Endothelial cell of umbilical vein (primary cell): ENCODE results near the gene TTC13. TPM values are rescaled to one million over a fixed set of nuclear protein-coding genes. Genes with fewer than 3 reads are reported as not detected.

Experiments
- BruUV-seq: library from RNA; stranded (reverse); fragments of 400-500 nt; replicated peaks from 2 replicates; lab custom pipeline; 2021; lab: Mats Ljungman, UMichigan
- CTCF ChIA-PET: fragments of 300-600, 350-600 bp; sonication (Branson Sonifier 250); formaldehyde crosslinking; loops from one replicate; lab custom pipeline; 2021; ENCODE audit warnings: antibody characterized with exemption, inconsistent platforms; lab: Charles Lee
- POLR2A ChIA-PET: fragments of 300-600, 350-600 bp; sonication (Branson Sonifier 250); formaldehyde crosslinking; loops from one replicate; lab custom pipeline; 2021; ENCODE audit warnings: antibody characterized with exemption, inconsistent platforms; lab: Charles Lee
- DNase-seq: peaks from one replicate; pipeline ENCODE4 v3.0.0-alpha.2; 2011; ENCODE audit warnings: low read depth, low spot score
- FAIRE-seq: peaks from 2 replicates; lab custom pipeline; 2011; peaks lifted over from hg19 to GRCh38; lab: Jason Lieb, UNC
- H2AFZ ChIP-seq: 2 replicates; pipeline ENCODE4 v1.6.0; 2012; ENCODE audit warnings: low read depth, low read length, control low read depth, inconsistent platforms
- H3K27ac ChIP-seq: 2 replicates; pipeline ENCODE4 v1.5.1; 2011; ENCODE audit warnings: low read depth, mild to moderate bottlenecking, control low read depth, low read length, moderate library complexity; ENCODE audit not compliant: insufficient read depth
- H3K27me3 ChIP-seq, 2 experiments: 2 replicates each; pipeline versions ENCODE4 v1.6.0 to v1.6.1; 2011; ENCODE audit warnings: low read length in 2 of 2, mixed read lengths in 1 of 2; ENCODE audit not compliant: control insufficient read depth in 2 of 2, insufficient read depth in 2 of 2
- H3K36me3 ChIP-seq, 2 experiments: 2 replicates in 1 of 2; 3 replicates in 1 of 2; pipeline ENCODE4 v1.5.1; 2011; ENCODE audit warnings: low read length in 2 of 2, mild to moderate bottlenecking in 1 of 2, moderate library complexity in 1 of 2; ENCODE audit not compliant: control insufficient read depth in 2 of 2, insufficient read depth in 2 of 2; ENCODE audit errors: extremely low read depth in 1 of 2
- H3K4me1 ChIP-seq: 3 replicates; pipeline ENCODE4 v1.5.1; 2011; ENCODE audit warnings: mild to moderate bottlenecking, low read length; ENCODE audit not compliant: control insufficient read depth, insufficient read depth; ENCODE audit errors: extremely low read depth
- H3K4me2 ChIP-seq: 2 replicates; pipeline ENCODE4 v1.6.1; 2011; ENCODE audit warnings: low read length, control low read depth, mixed read lengths; ENCODE audit not compliant: insufficient read depth
- H3K4me3 ChIP-seq, 3 experiments: fragments of 200-600 bp in 1 of 3; sonication (generic), shearing (Covaris generic) in 1 of 3; replicated peaks in 1 of 3; 2 replicates each; pipeline ENCODE4 v1.5.1; 2011 to 2016; ENCODE audit warnings: control low read depth in 3 of 3, low read length in 3 of 3, mild to moderate bottlenecking in 2 of 3, inconsistent platforms in 1 of 3, low read depth in 1 of 3, moderate library complexity in 1 of 3; ENCODE audit not compliant: insufficient read depth in 1 of 3
- H3K79me2 ChIP-seq: 2 replicates; pipeline ENCODE4 v1.6.0; 2012; ENCODE audit warnings: low read length, inconsistent platforms; ENCODE audit not compliant: control insufficient read depth, insufficient read depth
- H3K9ac ChIP-seq: replicated peaks from 2 replicates; pipeline ENCODE3; 2011; ENCODE audit warnings: low read length, control low read depth; ENCODE audit not compliant: insufficient read depth; ENCODE audit errors: extremely low read depth
- H3K9me1 ChIP-seq: replicated peaks from 3 replicates; pipeline ENCODE4 v1.6.0; 2011; ENCODE audit warnings: mild to moderate bottlenecking, low read length; ENCODE audit not compliant: control insufficient read depth, insufficient read depth; ENCODE audit errors: extremely low read depth
- H3K9me3 ChIP-seq: replicated peaks from 2 replicates; pipeline ENCODE4 v1.5.1; 2012; ENCODE audit warnings: low read length, inconsistent platforms; ENCODE audit not compliant: control insufficient read depth, insufficient read depth
- H4K20me1 ChIP-seq: replicated peaks from 2 replicates; pipeline ENCODE3; 2011; ENCODE audit warnings: mild to moderate bottlenecking, low read length; ENCODE audit not compliant: control insufficient read depth, insufficient read depth; ENCODE audit errors: extremely low read depth
- CTCF ChIP-seq, 2 donors: IDR thresholded peaks; 1 replicate in 1 of 2; 2 replicates in 1 of 2; pipeline ENCODE4 v1.5.1; 2011; ENCODE audit warnings: low read length in 2 of 2, mild to moderate bottlenecking in 2 of 2, moderate library complexity in 2 of 2, control low read depth in 1 of 2, inconsistent platforms in 1 of 2, low read depth in 1 of 2; ENCODE audit not compliant: insufficient read depth in 1 of 2; ENCODE audit errors: extremely low read depth in 1 of 2
- EZH2 ChIP-seq: IDR thresholded peaks from 2 replicates; pipeline ENCODE4 v1.6.1; 2012; ENCODE audit warnings: borderline replicate concordance, low read depth, mild to moderate bottlenecking, moderate library complexity, low read length, inconsistent platforms; ENCODE audit not compliant: severe bottlenecking
- FOS ChIP-seq: IDR thresholded peaks from 2 replicates; pipeline ENCODE4 v1.6.1; 2011; ENCODE audit warnings: mild to moderate bottlenecking, low read length, moderate library complexity, borderline replicate concordance; ENCODE audit not compliant: insufficient read depth
- GATA2 ChIP-seq: IDR thresholded peaks from 2 replicates; pipeline ENCODE4 v1.7.0; 2011; ENCODE audit warnings: low read depth, mild to moderate bottlenecking, moderate library complexity, mixed read lengths, low read length; ENCODE audit not compliant: insufficient read length, insufficient read depth
- JUN ChIP-seq: IDR thresholded peaks from 2 replicates; pipeline ENCODE4 v1.6.1; 2011; ENCODE audit warnings: borderline replicate concordance, low read depth; ENCODE audit not compliant: insufficient read length, insufficient read depth
- MAX ChIP-seq: IDR thresholded peaks from 2 replicates; pipeline ENCODE4 v1.6.1; 2011; ENCODE audit not compliant: insufficient read depth, insufficient read length
- MYC ChIP-seq: IDR thresholded peaks from one replicate; pipeline ENCODE4 v1.6.1; 2011; ENCODE audit warnings: mild to moderate bottlenecking, low read depth, low read length
- POLR2A ChIP-seq: IDR thresholded peaks from 2 replicates; pipeline ENCODE4 v1.6.1; 2012; ENCODE audit warnings: low read depth, mild to moderate bottlenecking, control low read depth, low read length
- POLR2AphosphoS5 ChIP-seq: IDR thresholded peaks from 2 replicates; pipeline ENCODE4 v1.6.1; 2012; ENCODE audit warnings: low read depth, mild to moderate bottlenecking, control low read depth, low read length, moderate library complexity; ENCODE audit not compliant: insufficient read depth
- dilution Hi-C: fragments of 300-500 bp; cut with MboI; formaldehyde crosslinking; loops from one replicate; pipeline ENCODE4 v1.15.0; 2019; ENCODE audit warnings: low sequenced_read_pairs; ENCODE audit not compliant: extremely low pct_ligation_motif_present
- intact Hi-C: fragments of 100-400 bp; cut with micrococcal nuclease; formaldehyde crosslinking; loops from one replicate; pipeline ENCODE4 v1.10.0; 2022
- polyA plus RNA-seq, 4 experiments: library from polyadenylated mRNA; depleted of rRNA in 3 of 4; stranded (reverse) in 3 of 4; unstranded in 1 of 4; fragments of >200 nt; gene quantifications; 2 replicates each; pipeline versions ENCODE4 v1.2.1 to v1.2.3, GENCODE V29; 2011 to 2012; ENCODE audit warnings: missing spikeins in 1 of 4
- total RNA-seq: library from RNA; stranded (reverse); gene quantifications from 2 replicates; pipeline ENCODE4 v1.2.3, GENCODE V29; 2021

TTC13 gene
- total and polyA plus RNA-seq, 2 donors (not counting 3 experiments of a cell fraction or from before 2014, with no cell fraction given): 8.8 to 23.9 TPM

- H3K36me3 ChIP-seq: no peaks in the 10 kb centered on the region
- dilution Hi-C loops (no loop called here), intact Hi-C loops (loop anchor here (1.0 to 10.0 kb wide), 12 partner anchors 61 to 625 kb away; partner anchors contain the start of genes C1orf198, EGLN1, EXOC8 and FAM89A)
- no peaks in the 10 kb centered on the region for H3K9me1 ChIP-seq
- peak overlapping the region; percentile 70 for H3K9ac ChIP-seq
- no peak for DNase-seq
- FAIRE-seq: peak; percentile 35
- POLR2A ChIA-PET: no interaction called here
- H3K27me3 ChIP-seq: no peaks in the 10 kb centered on the region
- TSS peak; percentile 59 for BruUV-seq
- peak overlapping the region; percentile 42 for H3K27ac ChIP-seq
- H3K4me2 ChIP-seq: peak overlapping the region; percentile 77
- peaks cover 19% of the 10 kb centered on the region for H3K4me1 ChIP-seq
- H4K20me1 ChIP-seq: no peaks in the 10 kb centered on the region
- H3K9me3 ChIP-seq: no peaks in the 10 kb centered on the region
- peak overlapping the region; percentile 70 to 96 (median 86) for H3K4me3 ChIP-seq
- peaks cover 14% of the 10 kb centered on the region for H3K79me2 ChIP-seq
- H2AFZ ChIP-seq: peak overlapping the region; percentile 90
- CTCF ChIA-PET: interaction anchor here (1.1 to 1.9 kb wide), 3 partner anchors 49 to 337 kb away, joined by 4 to 10 read pairs (median 5); no protein-coding TSS in a partner anchor
- no peak for TF ChIP-seq GATA2
- no peak for TF ChIP-seq FOS
- no peak for TF ChIP-seq CTCF (IDR thresholded peaks at IDR 0.05; ENCODE audit: extremely low read depth in 1 of 2, insufficient read depth in 1 of 2, low read depth in 1 of 2, low read length in 2 of 2)
- no peak for TF ChIP-seq POLR2A
- TF ChIP-seq JUN: no peak
- TF ChIP-seq MYC: no peak
- TF ChIP-seq EZH2: no peak
- no peak for TF ChIP-seq MAX
- no peak for TF ChIP-seq POLR2AphosphoS5
Observed at GRCh38 chr1:230979389-230979716, 692 bp upstream of the TTC13 start.
